Lung (tissue), 12 donors: Measurements from ENCODE around the gene MDK. TPM values are rescaled to one million over a fixed set of nuclear protein-coding genes. Genes with fewer than 3 reads are reported as not detected.

Experiments used
- ATAC-seq: fragments of 200-7000 bp; cut with Tn5 transposase; one replicate; pipeline ENCODE4 v1.9.1; 2020; ENCODE audit warnings: moderate number of reproducible peaks; ENCODE audit not compliant: insufficient read depth, low FRiP score
- DNase-seq, 3 donors: peaks; one replicate each; pipeline ENCODE4 v3.0.0-alpha.2; 2013 to 2017
- H3K27ac ChIP-seq, 2 donors: one replicate each; pipeline ENCODE4 v1.5.1; 2013; ENCODE audit warnings: mild to moderate bottlenecking in 2 of 2, moderate library complexity in 2 of 2, control low read depth in 1 of 2, inconsistent platforms in 1 of 2, low read depth in 1 of 2, low read length in 1 of 2
- H3K27me3 ChIP-seq, 3 donors: one replicate each; pipeline ENCODE4 v1.5.1; 2013; ENCODE audit warnings: low read length in 2 of 3; ENCODE audit not compliant: control insufficient read depth in 3 of 3, insufficient read depth in 3 of 3
- H3K36me3 ChIP-seq, 4 donors: one replicate each; pipeline ENCODE4 v1.5.1; 2013; ENCODE audit warnings: low read length in 4 of 4, mild to moderate bottlenecking in 1 of 4, moderate library complexity in 1 of 4; ENCODE audit not compliant: control insufficient read depth in 4 of 4, insufficient read depth in 4 of 4
- H3K4me1 ChIP-seq, 5 donors: one replicate each; pipeline ENCODE4 v1.5.1; 2013; ENCODE audit warnings: low read length in 5 of 5, mild to moderate bottlenecking in 2 of 5, moderate library complexity in 1 of 5; ENCODE audit not compliant: control insufficient read depth in 5 of 5, insufficient read depth in 5 of 5
- H3K4me3 ChIP-seq: one replicate; pipeline ENCODE4 v1.5.1; 2013; ENCODE audit warnings: mild to moderate bottlenecking, control low read depth, moderate library complexity
- H3K9ac ChIP-seq, 2 donors: one replicate each; pipeline ENCODE4 v1.5.1; 2013; ENCODE audit warnings: low read length in 2 of 2, control low read depth in 1 of 2; ENCODE audit not compliant: insufficient read depth in 1 of 2
- H3K9me3 ChIP-seq, 4 donors: one replicate each; pipeline ENCODE4 v1.5.1; 2013; ENCODE audit warnings: low read length in 3 of 4, mild to moderate bottlenecking in 1 of 4, moderate library complexity in 1 of 4; ENCODE audit not compliant: control insufficient read depth in 4 of 4, insufficient read depth in 3 of 4
- CTCF ChIP-seq: IDR thresholded peaks from 2 replicates; pipeline ENCODE4 v1.5.1; 2012; ENCODE audit warnings: mild to moderate bottlenecking; ENCODE audit errors: control extremely low read depth, extremely low read depth
- WGBS, 2 donors: extraction: QIAGEN DNeasy Blood & Tissue Kit; methylation state at CpG; one replicate each; pipeline ENCODE4 v1.1.7; 2013; 5-methylcytosine and 5-hydroxymethylcytosine counted together
- polyA plus RNA-seq, 2 donors: library from polyadenylated mRNA; stranded (reverse); fragments of 200-250 nt; gene quantifications; one replicate each; pipeline ENCODE4 v1.2.1, GENCODE V29; 2013
- total RNA-seq, 2 donors: library from RNA; depleted of rRNA in 1 of 2; stranded (reverse); fragments of >200 nt in 1 of 2; gene quantifications; one replicate each; pipeline ENCODE4 v1.2.1, GENCODE V29; 2014 to 2021
- donor health status: control.
- donor health status: control.
- donor health status: Bipolar disorder and iron deficiency.
- donor health status: healthy.
- donor health status: DM: yes; HTN: yes; CAD: no.

MDK gene
- total and polyA plus RNA-seq, 4 donors = 26.9 to 134 (median 41.5) TPM

DNA sequence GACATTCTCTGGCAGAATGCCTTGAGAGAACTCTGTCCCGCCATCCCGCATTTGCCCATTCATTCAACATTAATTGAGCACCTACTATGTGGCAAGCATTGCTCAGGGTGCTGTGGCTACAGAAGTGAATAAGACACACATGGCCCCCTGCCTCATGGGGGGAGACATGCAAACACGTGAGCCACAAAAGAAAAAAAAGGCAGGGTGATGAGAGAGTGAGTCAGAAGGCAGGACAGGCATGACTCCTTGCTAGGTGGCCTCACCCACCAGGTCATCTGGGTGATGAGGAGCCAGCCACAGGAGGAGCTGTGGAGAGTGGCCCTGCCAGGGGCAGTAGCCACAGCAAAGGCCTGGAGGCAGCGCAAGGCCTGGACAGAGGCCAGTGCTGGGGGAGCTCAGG, 5.2 kb downstream of the MDK start:
- H3K27me3 ChIP-seq = peaks cover 0 to 31% (median 29%) of the 10 kb centered on the region in 3 donors
- H3K9ac ChIP-seq = no peak overlapping the region
- no peak for TF ChIP-seq CTCF
- no peak for ATAC-seq
- peaks cover 0 to 41% (median 16%) of the 10 kb centered on the region in 5 donors for H3K4me1 ChIP-seq
- DNase-seq = no peak
- H3K4me3 ChIP-seq = no peak overlapping the region
- no peaks in the 10 kb centered on the region for H3K9me3 ChIP-seq
- no peak overlapping the region for H3K27ac ChIP-seq
- WGBS, 2 donors = 91 to 93% methylated on average over 4 of the region's 4 CpGs
- H3K36me3 ChIP-seq = peaks cover 0 to 7% (median 3%) of the 10 kb centered on the region in 4 donors

- ATAC-seq = no peak
Measured at GRCh38 chr11:46387456-46387855, 6.0 kb downstream of the MDK start.

DNA sequence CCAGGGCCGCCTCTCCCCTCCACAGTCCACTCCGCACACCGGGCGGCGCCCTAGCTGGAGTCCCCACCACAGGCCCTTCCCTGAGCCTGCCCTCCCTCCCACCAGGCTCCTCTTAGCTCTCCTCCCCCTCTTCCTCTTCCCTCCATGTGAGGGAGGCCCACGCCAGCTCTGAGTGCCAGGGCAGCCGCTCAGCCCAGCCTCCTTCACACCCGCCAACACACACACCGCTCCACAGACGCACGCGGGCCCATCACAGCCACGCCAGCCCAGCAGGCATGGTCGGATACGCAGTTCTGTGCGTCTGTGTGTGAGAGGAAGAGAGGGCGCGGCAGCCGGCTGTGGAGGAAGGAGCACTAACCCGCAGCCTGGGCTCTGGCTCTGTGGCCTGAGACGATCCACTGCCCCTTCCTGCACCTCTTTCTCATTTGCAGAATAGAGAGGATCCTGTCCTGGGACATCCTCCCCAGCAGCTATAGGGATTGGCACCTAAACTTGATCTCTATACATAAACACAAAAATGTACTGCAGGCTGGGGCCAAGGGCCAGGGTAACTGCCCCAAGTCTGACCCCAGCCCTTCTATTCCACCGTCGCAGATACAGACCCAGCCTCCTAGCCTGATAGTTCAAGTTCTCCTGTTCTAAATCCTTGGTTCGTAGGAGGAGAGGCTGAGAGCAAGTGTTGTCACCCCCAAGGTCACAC, 6.6 kb downstream of the MDK start:
- H3K4me3 ChIP-seq = no peak overlapping the region
- no peak for ATAC-seq
- no peak overlapping the region for H3K27ac ChIP-seq
- peaks cover 0 to 33% (median 9%) of the 10 kb centered on the region in 5 donors for H3K4me1 ChIP-seq
- DNase-seq = peak in 1 of 3 donors; percentile 37
- no peak for TF ChIP-seq CTCF
- H3K9me3 ChIP-seq = no peaks in the 10 kb centered on the region
- H3K9ac ChIP-seq = no peak overlapping the region
- whole genome bisulfite sequencing, 2 donors = 4 to 10% methylated on average over 23 to 24 of the region's 24 CpGs
- peaks cover 0 to 7% (median 1%) of the 10 kb centered on the region in 4 donors for H3K36me3 ChIP-seq
- peaks cover 0 to 31% (median 30%) of the 10 kb centered on the region in 3 donors for H3K27me3 ChIP-seq

More at GRCh38 chr11:46387456-46387855, 6.0 kb downstream of the MDK start:
- H3K27me3 ChIP-seq = peaks cover 0 to 31% (median 29%) of the 10 kb centered on the region in 3 donors
- no peaks in the 10 kb centered on the region for H3K9me3 ChIP-seq
- DNase-seq = no peak
- WGBS, 2 donors = 71 to 78% methylated on average over 5 of the region's 5 CpGs
- H3K9ac ChIP-seq = no peak overlapping the region
- no peak overlapping the region for H3K4me3 ChIP-seq
- H3K27ac ChIP-seq = no peak overlapping the region
- no peak for TF ChIP-seq CTCF
- peaks cover 0 to 7% (median 3%) of the 10 kb centered on the region in 4 donors for H3K36me3 ChIP-seq
- peaks cover 0 to 40% (median 15%) of the 10 kb centered on the region in 5 donors for H3K4me1 ChIP-seq
